Endothelial cell of umbilical vein (primary cell): ENCODE results near the gene ZNF611. TPM values are rescaled to one million over a fixed set of nuclear protein-coding genes. Genes with fewer than 3 reads are reported as not detected.
"Not testable (repeated sequence)": the region's sequence is repeated elsewhere in the genome, so short reads cannot be mapped to it uniquely, and the experiment has no call there.

Experiments
- BruUV-seq: library from RNA; stranded (reverse); fragments of 400-500 nt; replicated peaks from 2 replicates; lab custom pipeline; 2021; lab: Mats Ljungman, UMichigan
- CTCF ChIA-PET: fragments of 300-600, 350-600 bp; sonication (Branson Sonifier 250); formaldehyde crosslinking; loops from one replicate; lab custom pipeline; 2021; ENCODE audit warnings: antibody characterized with exemption, inconsistent platforms; lab: Charles Lee
- POLR2A ChIA-PET: fragments of 300-600, 350-600 bp; sonication (Branson Sonifier 250); formaldehyde crosslinking; loops from one replicate; lab custom pipeline; 2021; ENCODE audit warnings: antibody characterized with exemption, inconsistent platforms; lab: Charles Lee
- DNase-seq: peaks from one replicate; pipeline ENCODE4 v3.0.0-alpha.2; 2011; ENCODE audit warnings: low read depth, low spot score
- FAIRE-seq: peaks from 2 replicates; lab custom pipeline; 2011; peaks lifted over from hg19 to GRCh38; lab: Jason Lieb, UNC
- H2AFZ ChIP-seq: 2 replicates; pipeline ENCODE4 v1.6.0; 2012; ENCODE audit warnings: low read depth, low read length, control low read depth, inconsistent platforms
- H3K27ac ChIP-seq: 2 replicates; pipeline ENCODE4 v1.5.1; 2011; ENCODE audit warnings: low read depth, mild to moderate bottlenecking, control low read depth, low read length, moderate library complexity; ENCODE audit not compliant: insufficient read depth
- H3K27me3 ChIP-seq, 2 experiments: 2 replicates each; pipeline versions ENCODE4 v1.6.0 to v1.6.1; 2011; ENCODE audit warnings: low read length in 2 of 2, mixed read lengths in 1 of 2; ENCODE audit not compliant: control insufficient read depth in 2 of 2, insufficient read depth in 2 of 2
- H3K36me3 ChIP-seq, 2 experiments: 2 replicates in 1 of 2; 3 replicates in 1 of 2; pipeline ENCODE4 v1.5.1; 2011; ENCODE audit warnings: low read length in 2 of 2, mild to moderate bottlenecking in 1 of 2, moderate library complexity in 1 of 2; ENCODE audit not compliant: control insufficient read depth in 2 of 2, insufficient read depth in 2 of 2; ENCODE audit errors: extremely low read depth in 1 of 2
- H3K4me1 ChIP-seq: 3 replicates; pipeline ENCODE4 v1.5.1; 2011; ENCODE audit warnings: mild to moderate bottlenecking, low read length; ENCODE audit not compliant: control insufficient read depth, insufficient read depth; ENCODE audit errors: extremely low read depth
- H3K4me2 ChIP-seq: 2 replicates; pipeline ENCODE4 v1.6.1; 2011; ENCODE audit warnings: low read length, control low read depth, mixed read lengths; ENCODE audit not compliant: insufficient read depth
- H3K4me3 ChIP-seq, 3 experiments: fragments of 200-600 bp in 1 of 3; sonication (generic), shearing (Covaris generic) in 1 of 3; replicated peaks in 1 of 3; 2 replicates each; pipeline ENCODE4 v1.5.1; 2011 to 2016; ENCODE audit warnings: control low read depth in 3 of 3, low read length in 3 of 3, mild to moderate bottlenecking in 2 of 3, inconsistent platforms in 1 of 3, low read depth in 1 of 3, moderate library complexity in 1 of 3; ENCODE audit not compliant: insufficient read depth in 1 of 3
- H3K79me2 ChIP-seq: 2 replicates; pipeline ENCODE4 v1.6.0; 2012; ENCODE audit warnings: low read length, inconsistent platforms; ENCODE audit not compliant: control insufficient read depth, insufficient read depth
- H3K9ac ChIP-seq: replicated peaks from 2 replicates; pipeline ENCODE3; 2011; ENCODE audit warnings: low read length, control low read depth; ENCODE audit not compliant: insufficient read depth; ENCODE audit errors: extremely low read depth
- H3K9me1 ChIP-seq: replicated peaks from 3 replicates; pipeline ENCODE4 v1.6.0; 2011; ENCODE audit warnings: mild to moderate bottlenecking, low read length; ENCODE audit not compliant: control insufficient read depth, insufficient read depth; ENCODE audit errors: extremely low read depth
- H3K9me3 ChIP-seq: replicated peaks from 2 replicates; pipeline ENCODE4 v1.5.1; 2012; ENCODE audit warnings: low read length, inconsistent platforms; ENCODE audit not compliant: control insufficient read depth, insufficient read depth
- H4K20me1 ChIP-seq: replicated peaks from 2 replicates; pipeline ENCODE3; 2011; ENCODE audit warnings: mild to moderate bottlenecking, low read length; ENCODE audit not compliant: control insufficient read depth, insufficient read depth; ENCODE audit errors: extremely low read depth
- CTCF ChIP-seq, 2 donors: IDR thresholded peaks; 1 replicate in 1 of 2; 2 replicates in 1 of 2; pipeline ENCODE4 v1.5.1; 2011; ENCODE audit warnings: low read length in 2 of 2, mild to moderate bottlenecking in 2 of 2, moderate library complexity in 2 of 2, control low read depth in 1 of 2, inconsistent platforms in 1 of 2, low read depth in 1 of 2; ENCODE audit not compliant: insufficient read depth in 1 of 2; ENCODE audit errors: extremely low read depth in 1 of 2
- EZH2 ChIP-seq: IDR thresholded peaks from 2 replicates; pipeline ENCODE4 v1.6.1; 2012; ENCODE audit warnings: borderline replicate concordance, low read depth, mild to moderate bottlenecking, moderate library complexity, low read length, inconsistent platforms; ENCODE audit not compliant: severe bottlenecking
- FOS ChIP-seq: IDR thresholded peaks from 2 replicates; pipeline ENCODE4 v1.6.1; 2011; ENCODE audit warnings: mild to moderate bottlenecking, low read length, moderate library complexity, borderline replicate concordance; ENCODE audit not compliant: insufficient read depth
- GATA2 ChIP-seq: IDR thresholded peaks from 2 replicates; pipeline ENCODE4 v1.7.0; 2011; ENCODE audit warnings: low read depth, mild to moderate bottlenecking, moderate library complexity, mixed read lengths, low read length; ENCODE audit not compliant: insufficient read length, insufficient read depth
- JUN ChIP-seq: IDR thresholded peaks from 2 replicates; pipeline ENCODE4 v1.6.1; 2011; ENCODE audit warnings: borderline replicate concordance, low read depth; ENCODE audit not compliant: insufficient read length, insufficient read depth
- MAX ChIP-seq: IDR thresholded peaks from 2 replicates; pipeline ENCODE4 v1.6.1; 2011; ENCODE audit not compliant: insufficient read depth, insufficient read length
- MYC ChIP-seq: IDR thresholded peaks from one replicate; pipeline ENCODE4 v1.6.1; 2011; ENCODE audit warnings: mild to moderate bottlenecking, low read depth, low read length
- POLR2A ChIP-seq: IDR thresholded peaks from 2 replicates; pipeline ENCODE4 v1.6.1; 2012; ENCODE audit warnings: low read depth, mild to moderate bottlenecking, control low read depth, low read length
- POLR2AphosphoS5 ChIP-seq: IDR thresholded peaks from 2 replicates; pipeline ENCODE4 v1.6.1; 2012; ENCODE audit warnings: low read depth, mild to moderate bottlenecking, control low read depth, low read length, moderate library complexity; ENCODE audit not compliant: insufficient read depth
- dilution Hi-C: fragments of 300-500 bp; cut with MboI; formaldehyde crosslinking; loops from one replicate; pipeline ENCODE4 v1.15.0; 2019; ENCODE audit warnings: low sequenced_read_pairs; ENCODE audit not compliant: extremely low pct_ligation_motif_present
- intact Hi-C: fragments of 100-400 bp; cut with micrococcal nuclease; formaldehyde crosslinking; loops from one replicate; pipeline ENCODE4 v1.10.0; 2022
- polyA plus RNA-seq, 4 experiments: library from polyadenylated mRNA; depleted of rRNA in 3 of 4; stranded (reverse) in 3 of 4; unstranded in 1 of 4; fragments of >200 nt; gene quantifications; 2 replicates each; pipeline versions ENCODE4 v1.2.1 to v1.2.3, GENCODE V29; 2011 to 2012; ENCODE audit warnings: missing spikeins in 1 of 4
- total RNA-seq: library from RNA; stranded (reverse); gene quantifications from 2 replicates; pipeline ENCODE4 v1.2.3, GENCODE V29; 2021

ZNF611 gene
- total and polyA plus RNA-seq, 2 donors (not counting 3 experiments of a cell fraction or from before 2014, with no cell fraction given) = 3.1 to 20.0 TPM

DNA sequence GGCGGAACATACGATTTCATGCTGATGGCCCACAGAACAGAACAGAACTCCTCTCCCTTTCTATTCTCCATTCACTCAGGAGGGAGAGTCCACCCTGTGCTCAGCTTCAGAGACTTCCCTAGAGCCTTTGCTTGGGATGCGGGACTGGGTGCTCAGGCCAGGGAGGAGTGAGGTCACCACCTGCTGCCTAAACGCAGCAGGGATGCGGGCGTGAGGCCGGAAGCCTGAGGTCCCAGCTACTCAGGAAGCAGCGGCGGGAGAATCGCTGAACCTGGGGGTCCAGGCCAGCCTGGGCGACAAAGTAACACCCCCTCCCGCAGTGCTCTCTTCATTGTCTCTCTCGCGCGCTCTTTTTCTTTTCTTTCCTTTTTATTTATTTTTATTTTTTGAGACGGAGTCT is 8.8 kb downstream of the ZNF611 start:
- dilution Hi-C loops, H3K4me1 ChIP-seq, H3K27me3 ChIP-seq, BruUV-seq, POLR2A ChIA-PET, FAIRE-seq, intact Hi-C loops, H3K4me3 ChIP-seq, H4K20me1 ChIP-seq, H3K9ac ChIP-seq, H3K27ac ChIP-seq, H3K9me1 ChIP-seq, CTCF ChIA-PET, H2AFZ ChIP-seq, H3K4me2 ChIP-seq, H3K79me2 ChIP-seq, H3K36me3 ChIP-seq, H3K9me3 ChIP-seq, DNase-seq: not testable (repeated sequence)

GRCh38 chr19:52725528-52725961 is 9.3 kb downstream of the ZNF611 start:
- Histone ChIP-seq H3K27me3 (no peaks in the 10 kb centered on the region), H3K36me3 (peaks cover 0 to 11% of the 10 kb centered on the region in 2 experiments), H3K9ac (no peak overlapping the region), H3K9me1 (no peaks in the 10 kb centered on the region), H3K79me2 (no peaks in the 10 kb centered on the region), H3K4me1 (peaks cover 8% of the 10 kb centered on the region), H3K27ac (no peak overlapping the region), H3K4me3 (no peak overlapping the region), H3K9me3 (no peaks in the 10 kb centered on the region), H3K4me2 (no peak overlapping the region), H2AFZ (no peak overlapping the region), H4K20me1 (no peaks in the 10 kb centered on the region)
- ChIA-PET POLR2A (no interaction called here), CTCF (no interaction called here)
- DNase-seq (no peak), FAIRE-seq (no peak)
- intact Hi-C loops = no loop called here
- TF ChIP-seq POLR2AphosphoS5 (no peak), FOS (no peak), MYC (no peak), MAX (no peak), CTCF (IDR thresholded peaks at IDR 0.05; ENCODE audit: extremely low read depth in 1 of 2, insufficient read depth in 1 of 2, low read depth in 1 of 2, low read length in 2 of 2) (no peak), GATA2 (no peak), EZH2 (no peak), POLR2A (no peak), JUN (no peak)
- no TSS peak for BruUV-seq
- dilution Hi-C loops = no loop called here
